ENCODE data around the gene CACNA2D4.

Gene CACNA2D4

GRCh38 chr12:1778911-1779310 is 139.5 kb downstream of the CACNA2D4 start:
- no peak for DNase-seq (ENCODE audit: low read depth in 2 of 2)

- DNase-seq (ENCODE audit: low read depth in 2 of 2): no peak
Observed at GRCh38 chr12:1777798-1778197, 140.7 kb downstream of the CACNA2D4 start.

- no peak for DNase-seq (ENCODE audit: low read depth in 2 of 2)
Observed at GRCh38 chr12:1776170-1776921, 142.1 kb downstream of the CACNA2D4 start.

- DNase-seq (ENCODE audit: low read depth in 2 of 2): no peak
Observed at GRCh38 chr12:1773937-1774655, 144.4 kb downstream of the CACNA2D4 start.

- no peak for DNase-seq (ENCODE audit: low read depth in 2 of 2)
Observed at GRCh38 chr12:1769809-1770494, 148.5 kb downstream of the CACNA2D4 start.

- no peak for DNase-seq (ENCODE audit: low read depth in 2 of 2)
Observed at GRCh38 chr12:1768615-1769014, 149.8 kb downstream of the CACNA2D4 start.

- no peak for DNase-seq (ENCODE audit: low read depth in 2 of 2)
Observed at GRCh38 chr12:1767407-1768090, 150.9 kb downstream of the CACNA2D4 start.

GRCh38 chr12:1766110-1766509 is 152.3 kb downstream of the CACNA2D4 start:
- DNase-seq (ENCODE audit: low read depth in 2 of 2): no peak

GRCh38 chr12:1763153-1763552 is 155.3 kb downstream of the CACNA2D4 start:
- DNase-seq (ENCODE audit: low read depth in 2 of 2): no peak

- no peak for DNase-seq (ENCODE audit: low read depth in 2 of 2)
Observed at GRCh38 chr12:1761857-1762256, 156.6 kb downstream of the CACNA2D4 start.

- no peak for DNase-seq (ENCODE audit: low read depth in 2 of 2)
Observed at GRCh38 chr12:1760566-1761382, 157.7 kb downstream of the CACNA2D4 start.

GRCh38 chr12:1758887-1759286 is 159.6 kb downstream of the CACNA2D4 start:
- DNase-seq (ENCODE audit: low read depth in 2 of 2): no peak

- DNase-seq (ENCODE audit: low read depth in 2 of 2): no peak
Observed at GRCh38 chr12:1758376-1758775, 160.1 kb downstream of the CACNA2D4 start.

- no peak for DNase-seq (ENCODE audit: low read depth in 2 of 2)
Observed at GRCh38 chr12:1750300-1750699, 168.2 kb downstream of the CACNA2D4 start.

- no peak for DNase-seq (ENCODE audit: low read depth in 2 of 2)
Observed at GRCh38 chr12:1749019-1749418, 169.4 kb downstream of the CACNA2D4 start.

- DNase-seq (ENCODE audit: low read depth in 2 of 2): no peak
Observed at GRCh38 chr12:1747609-1748008, 170.8 kb downstream of the CACNA2D4 start.

GRCh38 chr12:1744932-1745331 is 173.5 kb downstream of the CACNA2D4 start:
- no peak for DNase-seq (ENCODE audit: low read depth in 2 of 2)

Measured in stimulated activated CD8-positive, alpha-beta memory T cell treated with anti-CD3 and anti-CD28 coated beads, Interleukin-7, amount 100 ng/mL, for 4 hours (primary cell).